SH-SY5Y (cell line): Measurements from ENCODE around the gene COL4A4.

Experiments
- GATA2 ChIP-seq: IDR thresholded peaks from 2 replicates; pipeline ENCODE4 v1.6.1; 2011; ENCODE audit warnings: mild to moderate bottlenecking, low read depth, low read length
- GATA3 ChIP-seq: IDR thresholded peaks from 2 replicates; pipeline ENCODE4 v1.6.1; 2011; ENCODE audit warnings: low read depth, mild to moderate bottlenecking, low read length, moderate library complexity

DNA sequence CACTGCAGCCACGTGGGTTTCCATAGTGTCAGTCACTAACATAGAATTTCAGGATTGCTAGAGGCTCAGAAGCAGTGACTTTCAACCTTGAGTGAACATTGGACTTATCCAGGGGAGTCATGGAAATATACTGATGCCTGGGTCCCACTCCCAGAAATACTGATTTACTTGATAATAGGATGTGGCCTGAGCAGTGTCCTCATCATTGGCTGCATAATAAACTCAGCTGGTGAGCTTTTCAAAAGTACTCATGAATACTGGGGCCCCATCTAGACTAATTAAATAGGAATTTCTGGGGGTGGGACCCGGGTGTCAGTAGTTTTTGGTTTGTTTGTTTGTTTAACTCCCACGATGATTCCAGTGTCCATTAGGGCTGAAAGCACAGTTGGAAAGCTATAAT lies 141.4 kb downstream of the COL4A4 start:
- TF ChIP-seq GATA2 (no peak), GATA3 (no peak)
